ENCODE results near the gene MYBPC2.

MYBPC2 gene

GRCh38 chr19:50500753-50501151, 68.1 kb downstream of the MYBPC2 start:
- DNase-seq, result no peak

- no peak for DNase-seq
Observed at GRCh38 chr19:50501186-50501567, 68.5 kb downstream of the MYBPC2 start.

- no peak for DNase-seq
Observed at GRCh38 chr19:50501568-50502475, 69.1 kb downstream of the MYBPC2 start.

- no peak for DNase-seq
Observed at GRCh38 chr19:50505856-50506611, 73.3 kb downstream of the MYBPC2 start.

GRCh38 chr19:50506700-50507099, 74.0 kb downstream of the MYBPC2 start:
- no peak for DNase-seq

- DNase-seq, result no peak
Observed at GRCh38 chr19:50507376-50507775, 74.7 kb downstream of the MYBPC2 start.

- DNase-seq, result no peak
Observed at GRCh38 chr19:50508843-50509190, 76.1 kb downstream of the MYBPC2 start.

GRCh38 chr19:50509366-50509765, 76.7 kb downstream of the MYBPC2 start:
- DNase-seq, result no peak

- DNase-seq, result no peak
Observed at GRCh38 chr19:50510121-50510670, 77.5 kb downstream of the MYBPC2 start.

- DNase-seq, result no peak
Observed at GRCh38 chr19:50510700-50511068, 78.0 kb downstream of the MYBPC2 start.

GRCh38 chr19:50511069-50511822, 78.6 kb downstream of the MYBPC2 start, which contains the start of gene JOSD2:
TSS of gene JOSD2 (minus strand) at chr19:50511191. CDS start at chr19:50510431, 760 bp downstream.
- peak; percentile 92 to 100 (median 96) for DNase-seq

GRCh38 chr19:50512112-50512998, 79.7 kb downstream of the MYBPC2 start:
- DNase-seq, result no peak

- DNase-seq, result no peak
Observed at GRCh38 chr19:50512999-50513745, 80.5 kb downstream of the MYBPC2 start.

GRCh38 chr19:50513746-50514345, 81.2 kb downstream of the MYBPC2 start, which contains the start of gene ASPDH:
TSS of gene ASPDH (minus strand) at chr19:50513913. CDS start at chr19:50513823, 90 bp downstream.
- no peak for DNase-seq

- no peak for DNase-seq
Observed at GRCh38 chr19:50514346-50515167, 81.9 kb downstream of the MYBPC2 start.

- DNase-seq, result no peak
Observed at GRCh38 chr19:50515168-50515561, 82.5 kb downstream of the MYBPC2 start.
